Activated T-cell treated with anti-CD3 and anti-CD28 coated beads, Interleukin-2, amount 50 U/mL, for 24 hours (primary cell): ENCODE results near the gene UBE2O.
A peak's percentile ranks its signal among the peaks of the same experiment; 100 is the strongest.

ENCODE experiments used
- DNase-seq: peaks from one replicate; pipeline ENCODE4 v3.0.0-alpha.2; 2020
- H3K27ac Mint-ChIP-seq: 2 replicates; pipeline ENCODE4 v1.8.0; 2020; ENCODE audit warnings: mild to moderate bottlenecking, mixed read lengths
- H3K27me3 Mint-ChIP-seq: 2 replicates; pipeline ENCODE4 v1.8.0; 2020; ENCODE audit warnings: mixed read lengths
- H3K36me3 Mint-ChIP-seq: 2 replicates; pipeline ENCODE4 v1.8.0; 2020; ENCODE audit warnings: low read depth, mixed read lengths
- H3K4me1 Mint-ChIP-seq: 2 replicates; pipeline ENCODE4 v1.8.0; 2020; ENCODE audit warnings: low read depth, mixed read lengths
- H3K4me3 Mint-ChIP-seq: 2 replicates; pipeline ENCODE4 v1.8.0; 2020; ENCODE audit warnings: mild to moderate bottlenecking, moderate library complexity, mixed read lengths
- H3K9me3 Mint-ChIP-seq: 2 replicates; pipeline ENCODE4 v1.8.0; 2020; ENCODE audit warnings: mixed read lengths

Gene UBE2O

DNA sequence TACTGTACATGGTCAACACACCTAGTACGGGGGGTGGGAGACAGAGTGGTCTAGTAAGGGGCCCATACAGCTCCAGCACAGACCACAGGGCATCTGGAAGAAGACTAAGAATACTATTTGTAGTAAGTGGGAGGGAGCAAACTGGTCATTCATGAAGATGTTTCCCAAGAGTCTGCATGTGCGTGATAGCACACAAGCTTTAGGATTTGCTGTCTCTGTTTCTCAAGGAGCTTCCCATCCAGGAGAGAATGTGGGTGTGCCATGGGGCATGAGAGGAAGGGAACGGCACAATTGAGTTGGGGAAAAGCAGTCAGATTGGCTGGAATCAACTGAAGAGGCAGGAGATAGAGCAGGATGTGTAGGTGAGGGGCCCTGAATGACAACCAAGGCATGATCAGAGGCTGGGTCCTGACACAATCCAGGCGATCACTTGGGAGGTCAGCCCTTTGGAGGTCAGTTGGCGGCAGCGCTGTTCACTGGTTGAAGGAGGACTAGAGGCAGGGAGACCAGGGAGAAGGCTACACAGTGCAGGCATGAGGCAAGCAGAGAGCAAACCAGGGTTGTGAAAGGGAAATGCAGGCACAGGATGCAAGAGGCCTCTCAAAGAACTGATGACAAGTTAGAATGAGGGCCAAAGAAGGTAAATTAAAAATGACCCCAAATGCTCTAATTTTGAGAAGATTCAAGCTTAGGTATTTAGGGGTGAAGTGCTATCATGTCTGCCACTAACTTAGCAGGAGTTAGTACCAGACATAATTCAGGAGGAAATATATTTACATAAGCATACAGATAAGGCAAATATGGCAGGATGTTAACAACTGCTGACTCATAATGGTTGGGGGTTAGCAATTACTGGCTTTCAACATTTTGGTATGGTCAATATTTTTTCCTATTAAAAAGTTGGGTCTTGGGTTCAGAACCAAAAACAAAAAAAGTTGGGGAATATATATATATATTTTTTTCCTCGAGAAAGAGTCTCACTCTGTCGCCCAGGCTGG, 10.3 kb downstream of the UBE2O start:
- H3K36me3 Mint-ChIP-seq = peaks cover 7% of the 10 kb centered on the region
- H3K4me1 Mint-ChIP-seq = peaks cover 66% of the 10 kb centered on the region
- DNase-seq = no peak
- no peaks in the 10 kb centered on the region for H3K9me3 Mint-ChIP-seq
- H3K27ac Mint-ChIP-seq = peak overlapping the region; percentile 81
- H3K4me3 Mint-ChIP-seq = no peak overlapping the region
- H3K27me3 Mint-ChIP-seq = no peaks in the 10 kb centered on the region

DNA sequence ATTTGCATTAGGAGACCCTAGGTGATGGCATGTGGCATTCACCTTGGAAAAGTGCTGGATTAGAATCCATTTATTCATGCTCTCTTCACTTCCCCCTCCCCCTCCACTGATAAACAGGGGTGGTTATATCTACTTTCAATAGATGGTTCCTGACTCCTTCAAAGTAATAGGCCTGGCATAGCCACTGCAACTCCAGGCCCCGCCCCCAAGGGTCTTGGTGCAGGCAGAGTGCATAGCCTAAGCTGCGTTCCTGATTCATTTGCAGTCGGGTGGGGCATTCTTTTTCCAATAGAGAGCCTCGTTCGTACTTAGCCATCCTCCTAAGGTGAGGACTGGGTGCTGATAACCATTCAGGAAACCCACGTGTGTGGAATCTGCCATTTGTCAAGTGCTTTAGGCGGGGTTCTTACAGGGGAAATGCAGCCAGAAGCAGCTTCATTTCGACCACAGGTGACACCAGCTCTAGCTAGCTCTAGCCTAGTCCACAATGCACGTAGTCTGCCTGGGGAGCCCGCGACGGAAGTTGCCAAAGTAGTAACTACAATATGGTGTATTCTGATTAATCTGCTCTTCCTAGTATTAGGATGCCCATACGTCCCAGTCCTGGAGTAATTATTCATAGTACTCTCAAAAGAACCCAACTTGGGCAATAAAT, 11.1 kb downstream of the UBE2O start:
- H3K36me3 Mint-ChIP-seq = peaks cover 7% of the 10 kb centered on the region

DNA sequence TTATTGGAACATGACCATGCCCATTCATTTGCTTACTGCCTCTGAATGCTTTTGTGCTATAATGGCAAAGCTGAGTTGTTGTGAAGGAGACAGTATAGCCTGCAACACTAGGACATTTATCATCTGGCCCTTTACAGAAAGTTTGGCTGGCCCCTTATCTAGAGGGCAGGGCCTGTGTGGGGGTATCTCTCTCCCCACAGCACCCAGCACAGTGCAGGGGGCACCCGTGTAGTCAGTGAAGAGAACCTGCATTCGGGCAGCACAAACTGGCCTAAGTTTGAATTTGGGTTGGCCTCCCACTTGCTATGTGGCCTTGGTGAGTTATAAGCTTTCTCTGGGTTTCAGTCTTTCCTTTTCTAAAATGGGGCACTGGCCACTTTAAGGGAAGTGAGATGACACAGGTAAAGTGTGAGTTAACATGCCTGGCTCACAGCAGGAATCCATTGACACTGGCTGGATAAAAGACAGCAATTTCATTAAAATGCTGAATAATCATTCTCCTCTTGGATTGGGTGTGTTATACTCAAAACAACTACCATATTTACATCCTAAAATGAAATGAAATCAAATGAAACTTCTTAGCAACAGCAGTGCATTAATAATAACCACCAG, 12.1 kb downstream of the UBE2O start:
- no peak for DNase-seq
- Mint-ChIP-seq H3K4me3 (no peak overlapping the region), H3K27me3 (no peaks in the 10 kb centered on the region), H3K4me1 (peaks cover 51% of the 10 kb centered on the region), H3K27ac (no peak overlapping the region), H3K9me3 (no peaks in the 10 kb centered on the region), H3K36me3 (peaks cover 7% of the 10 kb centered on the region)

More for the DNA sequence above, 11.1 kb downstream of the UBE2O start:
- Mint-ChIP-seq H3K9me3 (no peaks in the 10 kb centered on the region), H3K27ac (no peak overlapping the region), H3K4me3 (no peak overlapping the region), H3K27me3 (no peaks in the 10 kb centered on the region), H3K4me1 (peaks cover 58% of the 10 kb centered on the region)
- DNase-seq = no peak

DNA sequence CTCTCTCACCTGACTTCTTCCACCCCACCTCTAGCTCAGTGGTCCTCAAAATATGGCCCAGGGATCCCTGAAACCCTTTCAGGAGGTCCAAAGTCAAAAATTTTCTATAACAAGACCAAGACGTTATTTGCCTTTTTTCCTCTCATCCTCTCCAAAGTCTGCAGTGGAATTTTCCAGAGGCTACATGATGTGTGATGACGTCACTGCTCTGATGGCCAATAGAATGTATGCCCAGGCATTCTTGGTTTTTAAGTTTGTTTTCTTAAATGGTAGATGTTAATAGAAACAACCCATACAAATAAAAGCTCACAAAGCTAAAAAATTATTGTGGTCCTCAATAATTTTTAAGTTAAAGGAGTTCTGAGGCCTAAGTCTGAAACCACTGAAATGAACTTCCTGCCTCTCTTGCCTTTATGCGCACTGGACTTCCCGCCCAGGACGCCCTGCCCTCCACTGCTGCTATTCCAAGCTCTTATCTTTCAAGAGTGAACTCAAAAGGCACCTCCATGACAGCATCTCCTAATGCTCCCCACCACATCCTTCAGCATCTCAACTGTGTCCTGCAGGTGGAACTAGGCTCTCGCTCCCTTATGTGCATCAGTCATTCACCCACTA, 13.5 kb downstream of the UBE2O start:
- H3K36me3 Mint-ChIP-seq = peaks cover 9% of the 10 kb centered on the region
- peaks cover 39% of the 10 kb centered on the region for H3K4me1 Mint-ChIP-seq
- no peaks in the 10 kb centered on the region for H3K9me3 Mint-ChIP-seq
- DNase-seq = no peak
- no peak overlapping the region for H3K27ac Mint-ChIP-seq
- no peak overlapping the region for H3K4me3 Mint-ChIP-seq
- no peaks in the 10 kb centered on the region for H3K27me3 Mint-ChIP-seq

DNA sequence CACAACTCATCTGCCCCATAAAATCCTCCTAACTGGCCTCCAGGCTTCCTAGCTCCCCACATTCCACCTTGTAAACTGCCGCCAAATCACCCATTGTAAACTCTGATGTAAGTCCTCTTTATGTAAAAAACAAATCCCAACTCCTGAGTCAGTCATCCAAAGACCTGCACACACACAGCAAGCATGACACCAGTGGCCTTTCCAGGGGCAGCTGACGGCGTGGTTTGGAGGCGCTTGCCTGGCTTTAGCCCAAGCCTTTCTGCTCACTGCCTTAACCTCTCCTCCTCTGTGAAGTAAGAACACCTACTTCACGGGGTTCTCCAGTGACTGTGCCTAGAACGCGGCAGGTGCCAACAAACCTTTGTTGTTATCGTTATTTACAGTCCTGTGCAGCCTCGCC, 14.0 kb downstream of the UBE2O start:
- Mint-ChIP-seq H3K9me3 (no peaks in the 10 kb centered on the region), H3K27me3 (no peaks in the 10 kb centered on the region), H3K4me3 (no peak overlapping the region), H3K27ac (no peak overlapping the region), H3K36me3 (peaks cover 9% of the 10 kb centered on the region), H3K4me1 (peaks cover 37% of the 10 kb centered on the region)
- DNase-seq = no peak

DNA sequence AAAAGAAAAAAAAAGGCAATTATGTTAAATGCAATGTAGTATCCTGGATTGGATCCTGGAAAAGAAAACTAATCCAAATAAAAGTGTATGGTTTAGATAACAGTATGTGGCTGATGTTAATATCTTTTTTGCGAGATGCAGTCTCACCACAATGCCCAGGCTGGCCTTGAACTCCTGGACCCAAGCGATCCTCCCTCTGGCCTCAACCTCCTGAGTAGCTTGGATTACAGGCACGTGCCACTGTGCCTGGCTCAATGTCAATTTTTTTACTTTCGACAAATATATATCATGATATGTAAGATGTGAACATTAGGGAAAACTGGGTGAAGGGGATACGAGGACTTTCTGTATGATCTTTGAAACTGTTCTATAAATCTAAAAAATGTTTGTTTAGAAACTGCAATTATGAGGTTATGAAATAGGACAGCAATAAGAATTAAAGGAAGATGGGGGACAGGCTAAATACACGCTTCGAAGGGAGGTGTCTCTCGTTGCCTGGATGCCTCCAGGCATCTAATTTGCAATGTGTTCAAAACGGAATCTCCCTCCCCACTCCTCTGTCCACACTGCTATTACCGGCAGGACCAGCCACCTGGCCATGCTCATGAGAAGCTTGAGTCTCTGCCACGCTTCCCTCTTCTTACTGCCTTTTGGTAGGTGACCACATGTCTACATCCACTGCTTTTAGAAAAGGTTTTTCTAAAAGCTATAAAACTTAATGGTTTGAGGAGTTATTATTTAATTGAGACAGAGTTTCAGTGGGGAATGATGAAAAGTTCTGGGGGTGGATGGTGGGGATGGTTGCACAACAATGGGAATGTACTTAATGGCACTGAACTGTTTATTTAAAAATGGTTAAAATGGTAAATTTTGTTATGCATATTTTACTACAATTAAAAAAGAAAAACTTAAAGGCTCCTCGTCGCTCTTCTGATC, 15.2 kb downstream of the UBE2O start:
- Mint-ChIP-seq H3K9me3 (no peaks in the 10 kb centered on the region), H3K4me3 (no peak overlapping the region), H3K27ac (no peak overlapping the region), H3K36me3 (peaks cover 12% of the 10 kb centered on the region), H3K27me3 (no peaks in the 10 kb centered on the region), H3K4me1 (peaks cover 31% of the 10 kb centered on the region)
- no peak for DNase-seq

DNA sequence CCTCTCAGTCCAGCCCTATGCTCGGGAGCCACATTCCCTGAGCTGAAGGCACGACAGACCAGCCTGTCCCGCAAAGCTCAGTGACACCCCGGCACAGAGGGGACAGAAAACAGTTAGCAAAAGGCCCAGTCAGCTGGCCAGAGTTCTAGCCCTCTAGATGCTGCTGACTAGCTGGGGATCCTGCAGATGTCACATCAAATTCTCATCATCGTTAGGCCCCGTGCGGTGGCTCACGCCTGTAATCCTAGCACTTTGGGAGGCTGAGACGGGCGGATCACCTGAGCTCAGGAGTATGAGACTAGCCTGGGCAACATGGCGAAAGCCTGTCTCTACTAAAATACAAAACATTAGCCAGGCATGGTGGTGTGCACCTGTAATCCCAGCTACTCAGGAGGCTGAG, 17.2 kb downstream of the UBE2O start:
- no peak overlapping the region for H3K27ac Mint-ChIP-seq
- H3K36me3 Mint-ChIP-seq = peaks cover 10% of the 10 kb centered on the region
- no peaks in the 10 kb centered on the region for H3K27me3 Mint-ChIP-seq
- DNase-seq = no peak
- peaks cover 18% of the 10 kb centered on the region for H3K4me1 Mint-ChIP-seq
- no peak overlapping the region for H3K4me3 Mint-ChIP-seq
- no peaks in the 10 kb centered on the region for H3K9me3 Mint-ChIP-seq

DNA sequence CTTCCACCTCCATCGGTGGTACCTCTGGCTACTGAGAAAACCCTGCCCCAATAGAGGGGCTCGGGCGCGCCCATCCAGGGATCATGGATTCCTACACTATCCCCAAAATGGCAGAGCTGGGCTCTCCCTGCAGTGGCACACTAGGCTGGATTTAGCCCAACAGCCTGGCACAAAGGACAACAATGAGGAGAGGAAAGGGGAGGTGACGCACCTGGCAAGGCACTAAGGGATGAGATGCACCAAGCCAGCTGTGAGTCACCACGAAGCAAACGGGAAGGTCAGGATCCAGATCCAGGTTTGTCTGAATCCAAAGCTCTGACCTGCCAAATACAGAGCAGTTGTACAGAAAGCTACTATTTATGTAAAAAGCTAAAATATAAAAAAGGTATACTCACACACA, 18.1 kb downstream of the UBE2O start:
- H3K27ac Mint-ChIP-seq = no peak overlapping the region
- peaks cover 21% of the 10 kb centered on the region for H3K4me1 Mint-ChIP-seq
- H3K27me3 Mint-ChIP-seq = no peaks in the 10 kb centered on the region
- H3K4me3 Mint-ChIP-seq = no peak overlapping the region
- DNase-seq = no peak
- H3K36me3 Mint-ChIP-seq = peaks cover 14% of the 10 kb centered on the region
- no peaks in the 10 kb centered on the region for H3K9me3 Mint-ChIP-seq

DNA sequence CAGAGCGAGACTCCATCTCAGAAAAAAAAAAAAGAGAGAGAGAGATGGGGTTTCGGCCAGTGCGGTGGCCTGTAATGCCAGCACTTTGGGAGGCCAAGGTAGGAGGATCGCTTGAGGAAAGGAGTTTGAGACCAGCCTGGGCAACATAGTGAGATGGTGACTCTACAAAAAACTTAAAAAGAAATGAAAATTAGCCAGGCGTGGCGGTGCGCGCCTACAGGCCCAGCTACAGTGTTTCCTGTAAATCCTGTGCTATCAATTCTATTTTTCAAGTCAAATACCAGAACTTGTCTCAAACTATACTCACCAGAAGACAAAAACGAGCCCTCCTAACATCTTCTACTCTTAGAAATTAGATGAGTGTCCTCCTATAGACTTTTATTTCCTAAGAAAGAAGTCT, 19.3 kb downstream of the UBE2O start:
- Mint-ChIP-seq H3K4me3 (no peak overlapping the region), H3K27me3 (no peaks in the 10 kb centered on the region), H3K9me3 (no peaks in the 10 kb centered on the region), H3K36me3 (peaks cover 10% of the 10 kb centered on the region), H3K27ac (no peak overlapping the region), H3K4me1 (peaks cover 17% of the 10 kb centered on the region)
- DNase-seq = no peak

DNA sequence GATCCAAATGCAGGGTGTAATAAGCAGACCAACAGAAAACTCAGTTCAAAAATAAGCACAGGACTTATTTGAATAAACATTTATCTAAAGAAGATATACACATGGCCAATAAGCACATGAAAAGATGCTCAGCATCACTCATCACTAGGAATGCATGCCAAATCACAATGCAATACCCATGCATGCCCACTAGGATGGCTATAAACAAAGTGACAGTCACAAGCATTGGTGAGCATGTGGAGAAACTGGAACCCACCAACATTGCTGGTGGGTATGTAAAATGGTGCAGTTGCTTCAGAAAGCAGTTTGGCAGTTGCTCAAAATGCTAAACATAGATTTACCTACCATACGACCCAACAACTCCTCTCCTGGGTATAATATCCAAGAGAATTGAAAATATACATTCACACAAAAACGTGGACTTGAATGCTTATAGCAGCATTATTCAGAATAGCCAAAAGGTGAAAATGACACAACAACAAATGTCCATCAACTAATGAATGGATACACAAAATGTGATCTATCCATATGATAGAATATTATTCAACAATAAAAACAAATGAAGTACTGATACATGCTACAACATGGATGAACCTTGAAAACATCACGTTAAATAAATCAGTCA, 20.1 kb downstream of the UBE2O start:
- no peak for DNase-seq
- no peaks in the 10 kb centered on the region for H3K9me3 Mint-ChIP-seq
- no peak overlapping the region for H3K27ac Mint-ChIP-seq
- peaks cover 10% of the 10 kb centered on the region for H3K36me3 Mint-ChIP-seq
- H3K4me3 Mint-ChIP-seq = no peak overlapping the region
- H3K4me1 Mint-ChIP-seq = peaks cover 21% of the 10 kb centered on the region
- no peaks in the 10 kb centered on the region for H3K27me3 Mint-ChIP-seq

DNA sequence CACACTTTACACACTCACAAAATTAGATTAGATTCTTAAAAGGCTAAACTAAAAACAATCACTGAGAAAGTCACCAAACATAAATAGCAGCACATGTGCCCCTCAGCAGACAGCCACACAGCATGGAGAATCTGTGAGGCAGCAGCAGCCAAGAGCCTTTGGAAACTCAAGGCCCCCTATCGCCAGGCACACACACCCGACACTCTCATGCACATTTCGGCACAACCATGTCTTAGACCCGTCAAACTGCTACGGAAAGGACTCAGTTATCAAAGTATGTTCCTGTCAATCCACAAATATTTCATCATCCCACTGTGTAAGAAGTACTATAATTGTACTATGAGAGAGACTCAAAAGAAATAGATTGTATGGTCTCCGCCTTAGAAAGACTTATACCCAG, 20.9 kb downstream of the UBE2O start:
- peaks cover 10% of the 10 kb centered on the region for H3K36me3 Mint-ChIP-seq
- H3K4me3 Mint-ChIP-seq = no peak overlapping the region
- DNase-seq = no peak
- H3K9me3 Mint-ChIP-seq = no peaks in the 10 kb centered on the region
- H3K27me3 Mint-ChIP-seq = no peaks in the 10 kb centered on the region
- no peak overlapping the region for H3K27ac Mint-ChIP-seq
- H3K4me1 Mint-ChIP-seq = peaks cover 25% of the 10 kb centered on the region

DNA sequence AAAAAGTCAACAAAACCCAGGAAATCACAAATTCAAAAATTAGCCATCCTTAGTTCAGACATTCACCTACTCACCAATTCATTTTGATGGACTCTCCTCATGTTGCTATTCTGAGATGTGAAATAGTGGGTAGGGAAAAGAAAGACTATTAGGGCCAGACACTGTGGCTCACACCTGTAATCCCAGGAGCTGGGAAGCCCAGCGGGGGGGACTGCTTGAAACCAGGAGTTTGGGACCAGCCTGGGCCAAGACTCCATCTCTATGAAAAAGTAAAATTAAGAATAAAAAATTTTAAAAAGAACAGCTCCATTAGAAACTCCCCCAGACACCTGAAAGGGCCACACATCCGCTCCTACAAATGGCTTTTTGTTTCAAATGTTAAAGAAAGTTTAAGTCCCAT, 21.4 kb downstream of the UBE2O start:
- peaks cover 10% of the 10 kb centered on the region for H3K36me3 Mint-ChIP-seq
- no peak overlapping the region for H3K4me3 Mint-ChIP-seq
- H3K27ac Mint-ChIP-seq = no peak overlapping the region
- H3K4me1 Mint-ChIP-seq = peaks cover 24% of the 10 kb centered on the region
- DNase-seq = no peak
- no peaks in the 10 kb centered on the region for H3K9me3 Mint-ChIP-seq
- H3K27me3 Mint-ChIP-seq = no peaks in the 10 kb centered on the region

DNA sequence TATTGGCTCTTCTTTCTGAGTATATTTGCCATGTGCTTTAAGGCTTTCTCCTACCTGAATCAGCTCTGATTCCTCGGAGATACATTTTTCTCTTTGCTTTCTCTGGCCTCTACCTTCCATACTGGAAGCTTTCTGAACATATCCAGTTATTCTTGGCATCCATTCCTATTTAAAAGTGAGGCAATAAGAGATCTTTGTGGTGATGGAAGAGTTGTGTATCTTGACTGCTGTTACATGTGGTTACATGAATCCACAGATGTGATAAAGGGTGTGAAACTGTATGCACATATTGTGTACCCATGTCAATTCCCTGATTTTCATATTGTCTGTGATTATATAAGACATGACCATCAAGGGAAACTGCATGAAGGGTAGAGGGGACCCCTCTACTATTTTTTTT, 24.4 kb downstream of the UBE2O start:
- no peak overlapping the region for H3K27ac Mint-ChIP-seq
- peaks cover 24% of the 10 kb centered on the region for H3K4me1 Mint-ChIP-seq
- H3K4me3 Mint-ChIP-seq = no peak overlapping the region
- H3K9me3 Mint-ChIP-seq = no peaks in the 10 kb centered on the region
- H3K36me3 Mint-ChIP-seq = peaks cover 8% of the 10 kb centered on the region
- DNase-seq = no peak
- no peaks in the 10 kb centered on the region for H3K27me3 Mint-ChIP-seq
